Measurements from ENCODE around the gene MAPK1. TPM values are rescaled to one million over a fixed set of nuclear protein-coding genes. Genes with fewer than 3 reads are reported as not detected.
"Not testable (repeated sequence)": the region's sequence is repeated elsewhere in the genome, so short reads cannot be mapped to it uniquely, and the experiment has no call there.

The MAPK1 gene
- total RNA-seq, 1 donor from 2014 or later: 119 TPM

DNA sequence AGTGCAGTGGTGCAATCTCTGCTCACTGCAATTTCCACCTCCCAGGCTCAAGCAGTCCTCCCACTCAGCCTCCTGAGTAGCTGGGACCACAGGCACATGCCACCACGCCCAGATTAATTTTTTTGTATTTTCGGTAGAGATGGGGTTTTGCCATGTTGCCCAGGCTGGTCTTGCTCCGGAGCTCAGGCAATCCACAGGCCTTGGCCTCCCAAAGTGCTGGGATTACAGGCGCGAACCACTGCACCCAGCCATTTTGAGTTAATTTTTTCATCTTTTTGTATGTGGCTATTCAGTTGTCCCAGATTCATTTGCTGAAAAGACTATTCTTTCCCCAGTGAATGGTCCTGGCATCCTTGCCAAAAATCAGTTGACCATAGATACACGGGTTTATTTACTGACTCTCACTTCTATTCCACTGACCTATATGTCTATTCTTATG lies 63.6 kb downstream of the MAPK1 start:
- no peak overlapping the region for H3K27ac Mint-ChIP-seq (ENCODE audit: unreplicated experiment)
- TF ChIP-seq, protein P1, sequence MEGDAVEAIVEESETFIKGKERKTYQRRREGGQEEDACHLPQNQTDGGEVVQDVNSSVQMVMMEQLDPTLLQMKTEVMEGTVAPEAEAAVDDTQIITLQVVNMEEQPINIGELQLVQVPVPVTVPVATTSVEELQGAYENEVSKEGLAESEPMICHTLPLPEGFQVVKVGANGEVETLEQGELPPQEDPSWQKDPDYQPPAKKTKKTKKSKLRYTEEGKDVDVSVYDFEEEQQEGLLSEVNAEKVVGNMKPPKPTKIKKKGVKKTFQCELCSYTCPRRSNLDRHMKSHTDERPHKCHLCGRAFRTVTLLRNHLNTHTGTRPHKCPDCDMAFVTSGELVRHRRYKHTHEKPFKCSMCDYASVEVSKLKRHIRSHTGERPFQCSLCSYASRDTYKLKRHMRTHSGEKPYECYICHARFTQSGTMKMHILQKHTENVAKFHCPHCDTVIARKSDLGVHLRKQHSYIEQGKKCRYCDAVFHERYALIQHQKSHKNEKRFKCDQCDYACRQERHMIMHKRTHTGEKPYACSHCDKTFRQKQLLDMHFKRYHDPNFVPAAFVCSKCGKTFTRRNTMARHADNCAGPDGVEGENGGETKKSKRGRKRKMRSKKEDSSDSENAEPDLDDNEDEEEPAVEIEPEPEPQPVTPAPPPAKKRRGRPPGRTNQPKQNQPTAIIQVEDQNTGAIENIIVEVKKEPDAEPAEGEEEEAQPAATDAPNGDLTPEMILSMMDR (IDR thresholded peaks at IDR 0.05; ENCODE audit: unreplicated experiment): no peak
- H3K36me3 Mint-ChIP-seq (ENCODE audit: low read depth, unreplicated experiment): peaks cover 35% of the 10 kb centered on the region
- no peaks in the 10 kb centered on the region for H3K9me3 Mint-ChIP-seq (ENCODE audit: unreplicated experiment)
- no peaks in the 10 kb centered on the region for H3K4me1 Mint-ChIP-seq (ENCODE audit: unreplicated experiment)
- H3K27me3 Mint-ChIP-seq (ENCODE audit: unreplicated experiment): no peaks in the 10 kb centered on the region
- no peak for DNase-seq (ENCODE audit: low spot score)
- no peak overlapping the region for H3K4me3 Mint-ChIP-seq (ENCODE audit: unreplicated experiment)

DNA sequence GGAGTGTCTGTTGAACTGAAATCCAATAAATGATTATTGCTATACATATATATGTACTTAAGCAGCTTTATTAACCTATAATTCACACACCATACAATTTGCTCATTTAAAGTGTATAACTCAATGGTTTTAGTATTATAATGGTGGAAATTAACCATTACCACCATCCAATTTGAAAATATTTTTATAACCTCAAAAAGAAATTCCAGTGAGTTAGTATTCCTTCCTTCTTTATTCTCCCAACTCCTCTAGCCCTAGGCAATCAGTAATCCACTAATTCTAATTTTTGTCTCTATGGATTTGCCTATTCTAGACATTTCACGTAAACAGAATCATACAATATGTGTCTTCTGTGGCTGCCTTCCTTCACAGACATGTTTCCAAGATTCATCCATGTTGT lies 64.8 kb downstream of the MAPK1 start:
- H3K36me3 Mint-ChIP-seq (ENCODE audit: low read depth, unreplicated experiment): peaks cover 40% of the 10 kb centered on the region
- DNase-seq (ENCODE audit: low spot score): no peak

DNA sequence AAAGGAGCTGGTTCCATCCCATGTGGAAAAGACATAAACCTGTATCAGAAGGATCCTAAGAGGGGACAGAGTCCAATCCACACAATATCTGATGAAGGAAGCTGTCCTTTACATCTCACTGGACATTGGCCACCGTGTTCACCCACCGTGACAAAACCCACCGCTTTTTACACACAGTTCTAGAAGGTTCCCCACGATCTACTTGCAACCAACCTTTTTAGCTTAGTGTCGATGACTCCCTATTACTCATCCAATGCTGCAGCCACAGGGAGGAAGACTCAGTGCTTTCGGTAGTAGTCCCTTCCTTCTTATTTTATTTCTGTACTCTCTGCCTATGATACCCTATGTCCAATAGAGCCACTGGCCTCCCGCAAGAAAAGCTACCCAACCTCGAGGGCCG lies 65.4 kb downstream of the MAPK1 start:
- Mint-ChIP-seq H3K27ac (ENCODE audit: unreplicated experiment) (no peak overlapping the region), H3K36me3 (ENCODE audit: low read depth, unreplicated experiment) (peaks cover 42% of the 10 kb centered on the region), H3K9me3 (ENCODE audit: unreplicated experiment) (no peaks in the 10 kb centered on the region), H3K4me3 (ENCODE audit: unreplicated experiment) (peak overlapping the region; percentile 18), H3K4me1 (ENCODE audit: unreplicated experiment) (no peaks in the 10 kb centered on the region), H3K27me3 (ENCODE audit: unreplicated experiment) (peaks cover 4% of the 10 kb centered on the region)
- DNase-seq (ENCODE audit: low spot score): no peak
- TF ChIP-seq, protein P1 (IDR thresholded peaks at IDR 0.05; ENCODE audit: unreplicated experiment): no peak

More for the DNA sequence above, 64.8 kb downstream of the MAPK1 start:
- Mint-ChIP-seq H3K4me1 (ENCODE audit: unreplicated experiment) (no peaks in the 10 kb centered on the region), H3K9me3 (ENCODE audit: unreplicated experiment) (no peaks in the 10 kb centered on the region), H3K27me3 (ENCODE audit: unreplicated experiment) (peaks cover 2% of the 10 kb centered on the region), H3K27ac (ENCODE audit: unreplicated experiment) (no peak overlapping the region), H3K4me3 (ENCODE audit: unreplicated experiment) (no peak overlapping the region)
- TF ChIP-seq, protein P1 (IDR thresholded peaks at IDR 0.05; ENCODE audit: unreplicated experiment): no peak

DNA sequence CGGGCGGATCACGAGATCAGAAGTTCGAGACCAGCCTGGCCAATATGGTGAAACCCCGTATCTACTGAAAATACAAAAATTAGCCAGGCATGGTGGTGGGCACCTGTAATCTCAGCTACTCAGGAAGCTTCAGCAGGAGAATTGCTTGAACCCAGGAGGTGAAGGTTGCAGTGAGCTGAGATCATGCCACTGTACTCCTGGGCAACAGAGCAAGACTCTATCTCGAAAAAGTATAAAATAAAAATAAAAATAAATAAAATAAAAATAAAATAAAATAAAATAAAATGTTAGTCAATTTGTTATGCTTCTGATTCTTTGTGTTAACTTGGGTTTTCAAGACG lies 66.2 kb downstream of the MAPK1 start:
- H3K27me3 Mint-ChIP-seq (ENCODE audit: unreplicated experiment); H3K4me3 Mint-ChIP-seq (ENCODE audit: unreplicated experiment); H3K4me1 Mint-ChIP-seq (ENCODE audit: unreplicated experiment); DNase-seq (ENCODE audit: low spot score); H3K9me3 Mint-ChIP-seq (ENCODE audit: unreplicated experiment); H3K27ac Mint-ChIP-seq (ENCODE audit: unreplicated experiment): not testable (repeated sequence)
- H3K36me3 Mint-ChIP-seq (ENCODE audit: low read depth, unreplicated experiment): peaks cover 44% of the 10 kb centered on the region

DNA sequence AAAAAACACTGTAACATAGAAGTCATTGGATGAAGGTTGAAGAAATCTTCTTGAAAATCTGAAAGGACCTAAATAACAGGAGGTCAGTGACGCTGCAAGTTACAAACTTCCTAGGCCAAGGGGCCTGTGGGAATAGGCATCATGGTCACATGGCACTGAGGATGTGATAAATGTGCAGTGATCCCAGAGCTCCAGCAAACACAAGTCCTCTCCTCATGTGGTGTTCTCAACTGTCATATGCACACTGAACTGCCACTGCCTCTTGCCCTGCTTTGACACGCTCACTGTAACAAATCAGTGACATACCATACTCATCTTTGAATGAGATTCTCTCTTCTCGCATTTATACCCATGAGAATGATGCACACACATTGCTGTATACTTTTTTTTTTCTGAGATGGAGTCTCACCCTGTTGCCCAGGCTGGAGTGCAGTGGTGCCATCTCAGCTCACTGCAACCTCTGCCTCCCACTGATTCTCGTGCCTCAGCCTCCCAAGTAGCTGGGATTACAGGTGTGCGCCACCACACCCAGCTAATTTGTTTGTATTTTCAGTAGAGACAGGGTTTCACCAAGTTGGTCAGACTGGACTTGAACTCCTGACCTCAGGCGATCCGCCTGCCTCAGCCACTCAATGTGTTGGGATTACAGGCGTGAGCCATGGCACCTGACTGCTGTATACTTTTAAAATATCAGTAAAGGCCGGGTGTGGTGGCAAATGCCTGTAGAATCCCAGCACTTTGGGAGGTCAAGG lies 66.7 kb downstream of the MAPK1 start:
- H3K9me3 Mint-ChIP-seq (ENCODE audit: unreplicated experiment): no peaks in the 10 kb centered on the region
- H3K36me3 Mint-ChIP-seq (ENCODE audit: low read depth, unreplicated experiment): peaks cover 48% of the 10 kb centered on the region

More for the DNA sequence above, 66.7 kb downstream of the MAPK1 start:
- Mint-ChIP-seq H3K27ac (ENCODE audit: unreplicated experiment) (no peak overlapping the region), H3K4me1 (ENCODE audit: unreplicated experiment) (no peaks in the 10 kb centered on the region), H3K27me3 (ENCODE audit: unreplicated experiment) (peaks cover 4% of the 10 kb centered on the region), H3K4me3 (ENCODE audit: unreplicated experiment) (no peak overlapping the region)
- no peak for DNase-seq (ENCODE audit: low spot score)
- TF ChIP-seq, protein P1 (IDR thresholded peaks at IDR 0.05; ENCODE audit: unreplicated experiment): no peak
